ENCODE results near the gene ZIC1.

ZIC1 gene

DNA sequence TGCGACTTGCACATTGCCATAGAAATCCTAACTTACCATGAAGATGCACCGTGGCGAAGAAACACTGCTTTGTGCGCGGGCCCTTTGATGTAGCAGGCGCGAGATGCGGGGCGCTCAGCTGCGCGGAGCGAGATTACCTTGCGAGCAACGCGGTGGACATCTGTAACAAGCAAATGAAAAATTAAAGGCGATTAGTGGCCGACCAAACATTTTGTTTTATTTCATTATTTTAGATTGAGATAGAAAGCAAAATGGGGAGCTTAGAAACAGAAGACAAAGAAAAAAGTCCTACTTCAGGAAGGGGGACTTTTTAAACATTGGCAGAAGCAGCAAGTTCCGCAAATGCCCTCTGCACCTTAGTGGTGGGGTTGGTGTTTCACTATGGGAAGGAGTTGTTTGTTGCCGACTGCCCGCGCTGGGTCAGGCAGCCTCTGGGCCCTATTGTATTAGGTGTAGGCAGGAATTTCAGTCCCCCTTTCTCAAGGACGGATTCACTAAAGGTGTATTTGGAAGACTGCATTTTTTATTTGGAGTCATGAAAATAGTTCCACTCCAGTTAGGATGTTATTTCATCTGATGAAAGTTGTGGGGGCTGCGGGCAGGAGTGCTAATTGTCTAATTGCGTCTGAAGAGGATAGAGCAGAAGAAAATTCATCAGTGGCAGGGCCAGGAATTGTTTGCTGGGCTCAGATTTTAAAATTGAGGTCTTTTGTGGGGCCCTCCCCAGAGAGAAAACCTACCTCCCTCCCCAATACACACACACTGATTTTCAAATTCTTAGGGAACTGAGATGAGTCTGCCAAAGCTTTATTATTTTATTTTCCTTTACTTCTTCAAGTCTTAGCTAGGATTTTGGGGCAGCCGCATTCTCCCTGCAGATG lies 20.2 kb upstream of the ZIC1 start:
- DNase-seq (ENCODE audit: low spot score) (no peak), ATAC-seq (ENCODE audit: low read depth) (no peak)
- Histone ChIP-seq H3K4me1 (ENCODE audit: insufficient read depth, poor library complexity, severe bottlenecking) (no peaks in the 10 kb centered on the region), H3K9me3 (ENCODE audit: severe bottlenecking) (peaks cover 4% of the 10 kb centered on the region), H3K27ac (ENCODE audit: poor library complexity, severe bottlenecking) (no peak overlapping the region), H3K4me3 (ENCODE audit: severe bottlenecking) (no peak overlapping the region), H3K36me3 (ENCODE audit: low read depth) (no peaks in the 10 kb centered on the region), H3K27me3 (ENCODE audit: insufficient read depth, poor library complexity, severe bottlenecking) (peaks cover 100% of the 10 kb centered on the region)
- TF ChIP-seq, protein P1, sequence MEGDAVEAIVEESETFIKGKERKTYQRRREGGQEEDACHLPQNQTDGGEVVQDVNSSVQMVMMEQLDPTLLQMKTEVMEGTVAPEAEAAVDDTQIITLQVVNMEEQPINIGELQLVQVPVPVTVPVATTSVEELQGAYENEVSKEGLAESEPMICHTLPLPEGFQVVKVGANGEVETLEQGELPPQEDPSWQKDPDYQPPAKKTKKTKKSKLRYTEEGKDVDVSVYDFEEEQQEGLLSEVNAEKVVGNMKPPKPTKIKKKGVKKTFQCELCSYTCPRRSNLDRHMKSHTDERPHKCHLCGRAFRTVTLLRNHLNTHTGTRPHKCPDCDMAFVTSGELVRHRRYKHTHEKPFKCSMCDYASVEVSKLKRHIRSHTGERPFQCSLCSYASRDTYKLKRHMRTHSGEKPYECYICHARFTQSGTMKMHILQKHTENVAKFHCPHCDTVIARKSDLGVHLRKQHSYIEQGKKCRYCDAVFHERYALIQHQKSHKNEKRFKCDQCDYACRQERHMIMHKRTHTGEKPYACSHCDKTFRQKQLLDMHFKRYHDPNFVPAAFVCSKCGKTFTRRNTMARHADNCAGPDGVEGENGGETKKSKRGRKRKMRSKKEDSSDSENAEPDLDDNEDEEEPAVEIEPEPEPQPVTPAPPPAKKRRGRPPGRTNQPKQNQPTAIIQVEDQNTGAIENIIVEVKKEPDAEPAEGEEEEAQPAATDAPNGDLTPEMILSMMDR (IDR thresholded peaks at IDR 0.05; ENCODE audit: poor library complexity, severe bottlenecking): no peak

DNA sequence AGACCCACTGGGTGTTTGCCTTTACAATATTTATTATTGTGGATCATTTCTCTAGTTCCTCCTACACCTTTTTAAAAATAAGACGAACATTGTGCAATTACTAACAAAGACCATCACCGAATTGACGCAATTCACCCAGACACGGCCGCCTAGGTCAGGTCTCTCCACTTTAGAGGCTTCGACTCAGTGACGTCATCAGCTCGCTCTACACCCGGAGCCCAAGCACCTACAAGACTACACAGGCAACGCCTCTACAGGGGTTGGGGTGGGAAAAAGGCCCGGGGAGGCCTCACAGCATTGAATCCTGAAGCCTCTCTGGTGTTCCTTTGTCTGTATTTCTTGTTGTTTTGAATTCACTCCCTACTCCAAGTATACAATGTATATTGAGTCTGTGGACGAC lies 19.4 kb upstream of the ZIC1 start:
- peaks cover 4% of the 10 kb centered on the region for H3K9me3 ChIP-seq (ENCODE audit: severe bottlenecking)
- H3K4me3 ChIP-seq (ENCODE audit: severe bottlenecking): no peak overlapping the region
- TF ChIP-seq, protein P1 (IDR thresholded peaks at IDR 0.05; ENCODE audit: poor library complexity, severe bottlenecking): no peak
- H3K36me3 ChIP-seq (ENCODE audit: low read depth): no peaks in the 10 kb centered on the region
- ATAC-seq (ENCODE audit: low read depth): no peak
- DNase-seq (ENCODE audit: low spot score): no peak
- no peak overlapping the region for H3K27ac ChIP-seq (ENCODE audit: poor library complexity, severe bottlenecking)
- no peaks in the 10 kb centered on the region for H3K4me1 ChIP-seq (ENCODE audit: insufficient read depth, poor library complexity, severe bottlenecking)
- H3K27me3 ChIP-seq (ENCODE audit: insufficient read depth, poor library complexity, severe bottlenecking): peaks cover 100% of the 10 kb centered on the region

DNA sequence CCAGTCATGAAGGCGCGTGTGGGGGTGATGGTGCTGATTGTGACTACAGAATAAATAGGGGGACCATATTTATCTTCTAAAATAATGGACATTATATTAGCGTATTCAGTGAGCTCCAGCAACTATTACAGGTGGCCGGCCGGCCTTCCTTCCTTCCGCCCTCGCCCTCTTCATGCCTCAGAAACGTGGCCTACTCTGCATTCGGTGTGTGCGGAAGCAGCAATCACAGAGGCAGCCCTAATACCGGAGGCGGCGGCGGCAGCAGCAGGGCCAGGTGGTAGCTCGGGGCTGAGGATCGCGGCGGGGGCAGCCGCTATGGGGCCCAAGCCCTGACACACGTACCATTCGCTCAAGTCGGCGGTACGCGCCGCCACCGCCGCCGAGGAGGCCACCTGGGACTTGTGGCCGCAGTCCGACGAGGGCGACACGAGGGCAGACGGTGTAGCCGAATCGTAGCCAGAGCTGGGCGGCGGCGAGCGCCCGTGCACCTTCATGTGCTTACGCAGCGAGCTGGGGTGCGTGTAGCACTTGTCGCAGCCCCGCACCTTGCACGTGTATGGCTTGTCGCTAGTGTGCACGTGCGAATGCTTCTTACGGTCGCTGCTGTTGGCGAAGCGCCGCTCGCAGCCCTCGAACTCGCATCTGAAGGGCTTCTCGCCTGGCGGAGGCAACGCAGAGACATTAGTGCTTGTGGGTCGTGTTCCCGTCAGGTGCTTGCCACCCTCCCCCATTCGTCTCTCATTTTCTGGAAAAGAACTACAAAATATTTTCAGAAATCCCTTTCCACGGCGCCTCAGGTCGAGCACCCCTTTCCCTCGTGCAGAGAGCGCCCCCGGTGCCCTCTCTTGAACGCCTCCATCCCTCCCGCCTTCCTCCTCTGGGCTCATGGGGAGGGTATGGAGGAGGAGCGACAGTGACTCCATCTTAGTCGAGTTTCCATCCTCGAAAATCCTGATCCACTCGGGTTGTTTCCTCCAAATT lies 18.3 kb upstream of the ZIC1 start:
- no peak for DNase-seq (ENCODE audit: low spot score)
- ATAC-seq (ENCODE audit: low read depth): no peak
- H3K4me3 ChIP-seq (ENCODE audit: severe bottlenecking): no peak overlapping the region
- no peak overlapping the region for H3K27ac ChIP-seq (ENCODE audit: poor library complexity, severe bottlenecking)
- H3K9me3 ChIP-seq (ENCODE audit: severe bottlenecking): peaks cover 4% of the 10 kb centered on the region
- TF ChIP-seq, protein P1 (IDR thresholded peaks at IDR 0.05; ENCODE audit: poor library complexity, severe bottlenecking): no peak
- peaks cover 100% of the 10 kb centered on the region for H3K27me3 ChIP-seq (ENCODE audit: insufficient read depth, poor library complexity, severe bottlenecking)
- no peaks in the 10 kb centered on the region for H3K36me3 ChIP-seq (ENCODE audit: low read depth)
- H3K4me1 ChIP-seq (ENCODE audit: insufficient read depth, poor library complexity, severe bottlenecking): no peaks in the 10 kb centered on the region

DNA sequence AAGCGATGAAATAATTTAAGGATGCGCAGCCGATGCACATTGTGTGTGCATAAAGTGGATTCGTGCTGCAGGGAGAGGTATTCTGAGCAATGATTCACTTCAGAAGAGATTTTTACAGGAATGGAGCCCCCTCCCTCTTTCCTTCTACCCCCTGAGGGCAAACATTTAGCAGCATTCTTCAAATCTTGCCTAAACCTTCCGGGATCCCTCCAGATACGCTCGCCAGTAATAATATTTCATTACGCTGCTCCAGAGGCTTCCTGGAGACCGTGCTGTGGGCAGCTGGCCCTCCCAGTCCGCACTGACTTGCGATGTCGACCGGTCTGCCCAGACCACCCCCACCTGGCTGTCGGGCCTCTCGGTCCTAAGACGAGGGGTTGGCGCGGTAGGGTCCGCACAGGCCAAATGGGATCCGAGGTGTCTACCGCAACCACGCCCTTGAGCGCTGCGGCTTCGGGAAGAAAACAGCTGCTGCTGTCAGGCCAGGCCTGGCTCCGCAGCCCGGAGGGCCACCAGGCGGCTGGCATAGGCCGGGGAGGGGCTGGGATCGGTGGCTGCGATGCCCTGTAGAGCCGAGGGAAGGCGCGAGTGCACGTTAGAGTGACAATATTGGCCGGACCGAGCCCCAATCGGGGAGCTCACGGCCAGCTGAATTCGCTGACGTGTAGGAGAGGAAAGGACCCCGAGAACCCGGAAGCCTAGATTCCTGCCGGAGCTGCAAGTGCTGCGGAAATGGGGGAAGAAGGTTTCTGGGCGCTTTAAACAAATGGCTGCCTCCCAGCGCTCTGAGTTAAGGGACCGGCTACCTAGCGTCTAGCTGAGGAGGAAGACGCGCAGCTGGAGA lies 17.2 kb upstream of the ZIC1 start:
- Histone ChIP-seq H3K36me3 (ENCODE audit: low read depth) (no peaks in the 10 kb centered on the region), H3K4me3 (ENCODE audit: severe bottlenecking) (no peak overlapping the region), H3K4me1 (ENCODE audit: insufficient read depth, poor library complexity, severe bottlenecking) (no peaks in the 10 kb centered on the region), H3K27ac (ENCODE audit: poor library complexity, severe bottlenecking) (no peak overlapping the region), H3K9me3 (ENCODE audit: severe bottlenecking) (peaks cover 4% of the 10 kb centered on the region), H3K27me3 (ENCODE audit: insufficient read depth, poor library complexity, severe bottlenecking) (peaks cover 100% of the 10 kb centered on the region)
- DNase-seq (ENCODE audit: low spot score) (no peak), ATAC-seq (ENCODE audit: low read depth) (no peak; the same call in 2 of the 3 replicates)
- TF ChIP-seq, protein P1 (IDR thresholded peaks at IDR 0.05; ENCODE audit: poor library complexity, severe bottlenecking): no peak

Measured in RWPE2 (cell line).